ENCODE measurements around the gene ABHD8. TPM values are rescaled to one million over a fixed set of nuclear protein-coding genes. Genes with fewer than 3 reads are reported as not detected.
A peak's percentile ranks its signal among the peaks of the same experiment; 100 is the strongest.

Gene ABHD8
- total and polyA plus RNA-seq, 2 of the 13 experiments (the other 11 are each of a cell fraction or from before 2014, with no cell fraction given), result 6.3 to 7.2 TPM

DNA sequence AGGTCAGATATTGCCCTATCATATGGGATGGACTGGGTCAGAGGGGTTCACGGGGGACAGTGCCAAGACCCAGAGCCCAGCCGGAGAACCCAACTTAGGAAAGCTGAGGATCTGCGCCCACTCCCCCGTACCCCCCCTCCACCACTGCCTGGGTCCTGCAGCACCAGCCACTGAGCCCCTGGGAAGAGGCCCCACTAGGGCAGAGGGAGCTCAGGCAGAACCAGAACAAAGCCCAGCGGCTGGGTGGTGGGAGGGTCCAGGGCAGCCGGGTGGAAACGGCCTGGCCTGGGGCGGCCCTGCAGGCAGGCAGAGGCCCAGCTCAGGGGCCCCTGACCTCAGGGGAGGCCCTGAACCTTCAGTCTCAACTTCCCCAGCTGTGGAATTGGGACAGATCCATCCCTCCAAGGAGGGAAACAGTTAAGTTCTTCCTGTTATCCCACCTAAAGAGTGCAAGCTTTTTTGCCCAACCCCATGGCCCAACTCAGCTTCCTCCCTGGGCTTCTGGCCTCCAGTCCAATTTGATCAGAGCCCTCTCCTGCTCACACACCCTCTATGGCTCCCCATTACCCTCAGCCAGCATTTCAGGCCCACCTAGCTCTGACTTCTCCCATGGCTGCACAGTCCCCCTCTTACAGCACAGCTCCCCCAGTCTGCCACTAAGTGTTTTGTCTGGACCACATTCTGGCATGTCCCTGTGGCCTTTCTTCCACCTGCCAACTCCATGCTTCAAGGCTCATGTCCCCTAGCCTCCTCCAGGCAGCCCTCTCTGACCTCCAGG, 60.6 kb downstream of the ABHD8 start (continued):
- TF ChIP-seq JUN (CRISPR knock-in tag; IDR thresholded peaks at IDR 0.05) (no peak), ZNF343 (CRISPR knock-in tag; IDR thresholded peaks at IDR 0.05) (no peak), TBX2 (CRISPR knock-in tag; IDR thresholded peaks at IDR 0.05; ENCODE audit: borderline replicate concordance) (no peak), SAFB2 (CRISPR knock-in tag; IDR thresholded peaks at IDR 0.05; ENCODE audit: borderline replicate concordance, low read depth) (no peak), EHMT2 (IDR thresholded peaks at IDR 0.05; ENCODE audit: borderline replicate concordance, low read depth, low read length) (no peak), JDP2 (CRISPR knock-in tag; IDR thresholded peaks at IDR 0.05; ENCODE audit: borderline replicate concordance) (no peak), ZNF737 (CRISPR knock-in tag; IDR thresholded peaks at IDR 0.05; ENCODE audit: borderline replicate concordance) (no peak), SNRNP70 (IDR thresholded peaks at IDR 0.05; ENCODE audit: low read depth, low read length) (no peak), IRF2 (CRISPR knock-in tag; IDR thresholded peaks at IDR 0.05) (no peak), NR2F6 (IDR thresholded peaks at IDR 0.05) (peak; percentile 55; the same call in 1 of the 2 replicates), NR2F6 (CRISPR knock-in tag; IDR thresholded peaks at IDR 0.05) (0 out of 2 replicates have a peak, but pooled peaks have one; percentile 16), ZMYM2 (CRISPR knock-in tag; IDR thresholded peaks at IDR 0.05) (no peak), ZNF629 (CRISPR knock-in tag; conservative IDR thresholded peaks at IDR 0.05) (no peak), PRMT3 (CRISPR knock-in tag; IDR thresholded peaks at IDR 0.05; ENCODE audit: borderline replicate concordance, low read depth) (no peak), ZNF232 (CRISPR knock-in tag; IDR thresholded peaks at IDR 0.05; ENCODE audit: borderline replicate concordance) (no peak), ARNTL (CRISPR knock-in tag; IDR thresholded peaks at IDR 0.05) (no peak), NFYC (CRISPR knock-in tag; IDR thresholded peaks at IDR 0.05) (no peak), ZNF12 (CRISPR knock-in tag; IDR thresholded peaks at IDR 0.05) (no peak), ZNF720 (CRISPR knock-in tag; IDR thresholded peaks at IDR 0.05) (no peak), FOXK2 (IDR thresholded peaks at IDR 0.05) (no peak), ZFP1 (CRISPR knock-in tag; IDR thresholded peaks at IDR 0.05) (no peak)
- TF ChIP-seq, protein P1, sequence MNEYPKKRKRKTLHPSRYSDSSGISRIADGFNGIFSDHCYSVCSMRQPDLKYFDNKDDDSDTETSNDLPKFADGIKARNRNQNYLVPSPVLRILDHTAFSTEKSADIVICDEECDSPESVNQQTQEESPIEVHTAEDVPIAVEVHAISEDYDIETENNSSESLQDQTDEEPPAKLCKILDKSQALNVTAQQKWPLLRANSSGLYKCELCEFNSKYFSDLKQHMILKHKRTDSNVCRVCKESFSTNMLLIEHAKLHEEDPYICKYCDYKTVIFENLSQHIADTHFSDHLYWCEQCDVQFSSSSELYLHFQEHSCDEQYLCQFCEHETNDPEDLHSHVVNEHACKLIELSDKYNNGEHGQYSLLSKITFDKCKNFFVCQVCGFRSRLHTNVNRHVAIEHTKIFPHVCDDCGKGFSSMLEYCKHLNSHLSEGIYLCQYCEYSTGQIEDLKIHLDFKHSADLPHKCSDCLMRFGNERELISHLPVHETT (CRISPR knock-in tag; conservative IDR thresholded peaks at IDR 0.05), result no peak
- TF ChIP-seq, protein P2, sequence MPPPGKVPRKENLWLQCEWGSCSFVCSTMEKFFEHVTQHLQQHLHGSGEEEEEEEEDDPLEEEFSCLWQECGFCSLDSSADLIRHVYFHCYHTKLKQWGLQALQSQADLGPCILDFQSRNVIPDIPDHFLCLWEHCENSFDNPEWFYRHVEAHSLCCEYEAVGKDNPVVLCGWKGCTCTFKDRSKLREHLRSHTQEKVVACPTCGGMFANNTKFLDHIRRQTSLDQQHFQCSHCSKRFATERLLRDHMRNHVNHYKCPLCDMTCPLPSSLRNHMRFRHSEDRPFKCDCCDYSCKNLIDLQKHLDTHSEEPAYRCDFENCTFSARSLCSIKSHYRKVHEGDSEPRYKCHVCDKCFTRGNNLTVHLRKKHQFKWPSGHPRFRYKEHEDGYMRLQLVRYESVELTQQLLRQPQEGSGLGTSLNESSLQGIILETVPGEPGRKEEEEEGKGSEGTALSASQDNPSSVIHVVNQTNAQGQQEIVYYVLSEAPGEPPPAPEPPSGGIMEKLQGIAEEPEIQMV (CRISPR knock-in tag; IDR thresholded peaks at IDR 0.05; ENCODE audit: low read depth), result no peak
- TF ChIP-seq, protein P3, sequence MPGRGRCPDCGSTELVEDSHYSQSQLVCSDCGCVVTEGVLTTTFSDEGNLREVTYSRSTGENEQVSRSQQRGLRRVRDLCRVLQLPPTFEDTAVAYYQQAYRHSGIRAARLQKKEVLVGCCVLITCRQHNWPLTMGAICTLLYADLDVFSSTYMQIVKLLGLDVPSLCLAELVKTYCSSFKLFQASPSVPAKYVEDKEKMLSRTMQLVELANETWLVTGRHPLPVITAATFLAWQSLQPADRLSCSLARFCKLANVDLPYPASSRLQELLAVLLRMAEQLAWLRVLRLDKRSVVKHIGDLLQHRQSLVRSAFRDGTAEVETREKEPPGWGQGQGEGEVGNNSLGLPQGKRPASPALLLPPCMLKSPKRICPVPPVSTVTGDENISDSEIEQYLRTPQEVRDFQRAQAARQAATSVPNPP (CRISPR knock-in tag; IDR thresholded peaks at IDR 0.05), result no peak
- TF ChIP-seq, protein P4, sequence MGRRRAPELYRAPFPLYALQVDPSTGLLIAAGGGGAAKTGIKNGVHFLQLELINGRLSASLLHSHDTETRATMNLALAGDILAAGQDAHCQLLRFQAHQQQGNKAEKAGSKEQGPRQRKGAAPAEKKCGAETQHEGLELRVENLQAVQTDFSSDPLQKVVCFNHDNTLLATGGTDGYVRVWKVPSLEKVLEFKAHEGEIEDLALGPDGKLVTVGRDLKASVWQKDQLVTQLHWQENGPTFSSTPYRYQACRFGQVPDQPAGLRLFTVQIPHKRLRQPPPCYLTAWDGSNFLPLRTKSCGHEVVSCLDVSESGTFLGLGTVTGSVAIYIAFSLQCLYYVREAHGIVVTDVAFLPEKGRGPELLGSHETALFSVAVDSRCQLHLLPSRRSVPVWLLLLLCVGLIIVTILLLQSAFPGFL (CRISPR knock-in tag; IDR thresholded peaks at IDR 0.05), result no peak
- TF ChIP-seq, protein P5, sequence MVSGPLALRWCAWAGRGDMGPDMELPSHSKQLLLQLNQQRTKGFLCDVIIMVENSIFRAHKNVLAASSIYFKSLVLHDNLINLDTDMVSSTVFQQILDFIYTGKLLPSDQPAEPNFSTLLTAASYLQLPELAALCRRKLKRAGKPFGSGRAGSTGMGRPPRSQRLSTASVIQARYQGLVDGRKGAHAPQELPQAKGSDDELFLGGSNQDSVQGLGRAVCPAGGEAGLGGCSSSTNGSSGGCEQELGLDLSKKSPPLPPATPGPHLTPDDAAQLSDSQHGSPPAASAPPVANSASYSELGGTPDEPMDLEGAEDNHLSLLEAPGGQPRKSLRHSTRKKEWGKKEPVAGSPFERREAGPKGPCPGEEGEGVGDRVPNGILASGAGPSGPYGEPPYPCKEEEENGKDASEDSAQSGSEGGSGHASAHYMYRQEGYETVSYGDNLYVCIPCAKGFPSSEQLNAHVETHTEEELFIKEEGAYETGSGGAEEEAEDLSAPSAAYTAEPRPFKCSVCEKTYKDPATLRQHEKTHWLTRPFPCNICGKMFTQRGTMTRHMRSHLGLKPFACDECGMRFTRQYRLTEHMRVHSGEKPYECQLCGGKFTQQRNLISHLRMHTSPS (CRISPR knock-in tag; IDR thresholded peaks at IDR 0.05; ENCODE audit: low read depth), result no peak
